AG20443 (cell line): ENCODE data around the gene MCUR1.
"Not testable (repeated sequence)": the region's sequence is repeated elsewhere in the genome, so short reads cannot be mapped to it uniquely, and the experiment has no call there.

Experiments used
- DNase-seq: peaks from one replicate; pipeline ENCODE4 v3.0.0; 2012; ENCODE audit warnings: low spot score, mixed read lengths

The MCUR1 gene

GRCh38 chr6:13776602-13777001 is 37.8 kb downstream of the MCUR1 start:
- DNase-seq: no peak

GRCh38 chr6:13775466-13775865 is 38.9 kb downstream of the MCUR1 start:
- not testable (repeated sequence) for DNase-seq

GRCh38 chr6:13772358-13773030 is 41.9 kb downstream of the MCUR1 start:
- DNase-seq: not testable (repeated sequence)

- DNase-seq: no peak
Measured at GRCh38 chr6:13769655-13770053, 44.7 kb downstream of the MCUR1 start.

GRCh38 chr6:13769034-13769654 is 45.2 kb downstream of the MCUR1 start:
- no peak for DNase-seq

GRCh38 chr6:13767121-13767808 is 47.1 kb downstream of the MCUR1 start:
- peak; percentile 51 for DNase-seq

- DNase-seq: peak; percentile 78
Measured at GRCh38 chr6:13766201-13766634, 48.1 kb downstream of the MCUR1 start.

- no peak for DNase-seq
Measured at GRCh38 chr6:13765570-13765969, 48.8 kb downstream of the MCUR1 start.

GRCh38 chr6:13764996-13765395 is 49.4 kb downstream of the MCUR1 start:
- DNase-seq: no peak

- DNase-seq: no peak
Measured at GRCh38 chr6:13763740-13764381, 50.5 kb downstream of the MCUR1 start.

GRCh38 chr6:13762611-13763441 is 51.5 kb downstream of the MCUR1 start:
- DNase-seq: peak; percentile 85

GRCh38 chr6:13761361-13762036 is 52.9 kb downstream of the MCUR1 start:
- peak; percentile 58 for DNase-seq

- DNase-seq: peak; percentile 82
Measured at GRCh38 chr6:13760307-13761304, 53.8 kb downstream of the MCUR1 start.

GRCh38 chr6:13759025-13759424 is 55.3 kb downstream of the MCUR1 start:
- no peak for DNase-seq

GRCh38 chr6:13754644-13755043 is 59.7 kb downstream of the MCUR1 start:
- DNase-seq: no peak

- DNase-seq: no peak
Measured at GRCh38 chr6:13743736-13744127, 70.6 kb downstream of the MCUR1 start.

GRCh38 chr6:13742961-13743735 is 71.2 kb downstream of the MCUR1 start:
- DNase-seq: no peak

- DNase-seq: no peak
Measured at GRCh38 chr6:13741365-13741764, 73.0 kb downstream of the MCUR1 start.
